Fibroblast of mammary gland (primary cell): ENCODE results near the gene NKD1.

Source experiments
- DNase-seq: peaks from one replicate; pipeline ENCODE4 v3.0.0-alpha.2; 2010; ENCODE audit warnings: low read depth
- H3K4me3 ChIP-seq: 2 replicates; pipeline ENCODE4 v1.5.1; 2011; ENCODE audit warnings: low read depth, mild to moderate bottlenecking, low read length, moderate library complexity; ENCODE audit not compliant: control insufficient read depth
- CTCF ChIP-seq: conservative IDR thresholded peaks from 2 replicates; pipeline ENCODE4 v1.5.1; 2011; ENCODE audit warnings: low read depth, low read length, inconsistent platforms; ENCODE audit not compliant: control insufficient read depth, insufficient read depth

The NKD1 gene

GRCh38 chr16:50657241-50657640, 109.0 kb downstream of the NKD1 start:
- H3K4me3 ChIP-seq: no peak overlapping the region
- peak; percentile 9 for DNase-seq
- TF ChIP-seq CTCF: no peak

- no peak for TF ChIP-seq CTCF
- H3K4me3 ChIP-seq: no peak overlapping the region
- DNase-seq: no peak
Measured at GRCh38 chr16:50659806-50660205, 111.6 kb downstream of the NKD1 start.

GRCh38 chr16:50662306-50662940, 114.2 kb downstream of the NKD1 start:
- TF ChIP-seq CTCF: no peak
- no peak overlapping the region for H3K4me3 ChIP-seq
- no peak for DNase-seq

GRCh38 chr16:50664270-50664669, 116.1 kb downstream of the NKD1 start:
- no peak overlapping the region for H3K4me3 ChIP-seq
- no peak for DNase-seq
- no peak for TF ChIP-seq CTCF

- DNase-seq: peak; percentile 64
- peak overlapping the region; percentile 55 for H3K4me3 ChIP-seq
- TF ChIP-seq CTCF: peak; percentile 83
Measured at GRCh38 chr16:50665128-50665878, 117.1 kb downstream of the NKD1 start.

GRCh38 chr16:50666658-50667496, 118.7 kb downstream of the NKD1 start:
- no peak for TF ChIP-seq CTCF
- no peak overlapping the region for H3K4me3 ChIP-seq
- no peak for DNase-seq
